ENCODE measurements around the gene CDH13.

The CDH13 gene

DNA sequence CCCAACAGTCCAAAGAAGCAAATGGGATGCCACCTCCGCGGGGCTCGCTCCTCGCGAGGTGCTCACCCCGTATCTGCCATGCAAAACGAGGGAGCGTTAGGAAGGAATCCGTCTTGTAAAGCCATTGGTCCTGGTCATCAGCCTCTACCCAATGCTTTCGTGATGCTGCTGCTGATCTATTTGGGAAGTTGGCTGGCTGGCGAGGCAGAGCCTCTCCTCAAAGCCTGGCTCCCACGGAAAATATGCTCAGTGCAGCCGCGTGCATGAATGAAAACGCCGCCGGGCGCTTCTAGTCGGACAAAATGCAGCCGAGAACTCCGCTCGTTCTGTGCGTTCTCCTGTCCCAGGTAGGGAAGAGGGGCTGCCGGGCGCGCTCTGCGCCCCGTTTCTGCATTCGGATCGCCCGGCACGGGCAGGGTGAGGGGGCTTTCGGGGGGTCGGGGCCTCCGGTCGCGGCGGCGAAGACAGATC lies at the start of gene CDH13:
TSS of gene CDH13 (plus strand) at position 179 of the 471 bp plus-strand sequence.
- no peaks in the 10 kb centered on the region for H3K9me3 Mint-ChIP-seq
- H3K4me3 Mint-ChIP-seq = peak within 1 kb of the TSS; percentile 87

DNA sequence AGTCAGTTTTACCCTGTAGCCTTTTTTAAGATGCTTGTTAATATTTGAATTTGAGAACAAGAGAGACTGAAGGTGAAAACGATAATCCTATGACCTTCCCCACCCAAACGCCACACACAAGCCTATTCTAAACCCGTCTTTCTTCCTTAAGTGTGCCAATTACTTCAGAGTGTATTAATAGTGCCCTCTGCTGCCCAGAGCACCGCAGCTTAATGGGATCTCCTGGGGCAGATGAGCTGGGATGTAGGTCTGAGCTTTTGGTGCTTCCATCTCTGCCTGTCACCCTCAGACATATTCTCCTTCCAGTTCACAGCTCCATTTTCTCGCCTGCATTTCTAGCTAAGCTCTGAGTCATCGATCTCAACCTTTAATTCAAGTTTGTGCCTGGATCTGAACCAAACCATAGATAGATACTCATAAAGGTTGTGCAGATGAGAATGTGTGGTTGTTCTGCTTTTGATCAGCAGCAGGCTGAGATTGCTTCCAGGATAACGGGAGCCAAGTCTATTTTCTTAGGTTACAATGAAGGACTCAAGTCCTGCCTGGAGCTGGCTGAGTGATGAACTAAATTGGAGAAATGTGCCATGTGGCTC lies 46.4 kb upstream of the CDH13 start:
- Mint-ChIP-seq H3K27me3 (ENCODE audit: low read depth, poor library complexity) (peaks cover 10% of the 10 kb centered on the region), H3K36me3 (ENCODE audit: low read depth) (no peaks in the 10 kb centered on the region), H3K4me3 (no peak overlapping the region), H3K27ac (no peak overlapping the region), H3K4me1 (no peaks in the 10 kb centered on the region), H3K9me3 (no peaks in the 10 kb centered on the region)
- TF ChIP-seq, protein P1, sequence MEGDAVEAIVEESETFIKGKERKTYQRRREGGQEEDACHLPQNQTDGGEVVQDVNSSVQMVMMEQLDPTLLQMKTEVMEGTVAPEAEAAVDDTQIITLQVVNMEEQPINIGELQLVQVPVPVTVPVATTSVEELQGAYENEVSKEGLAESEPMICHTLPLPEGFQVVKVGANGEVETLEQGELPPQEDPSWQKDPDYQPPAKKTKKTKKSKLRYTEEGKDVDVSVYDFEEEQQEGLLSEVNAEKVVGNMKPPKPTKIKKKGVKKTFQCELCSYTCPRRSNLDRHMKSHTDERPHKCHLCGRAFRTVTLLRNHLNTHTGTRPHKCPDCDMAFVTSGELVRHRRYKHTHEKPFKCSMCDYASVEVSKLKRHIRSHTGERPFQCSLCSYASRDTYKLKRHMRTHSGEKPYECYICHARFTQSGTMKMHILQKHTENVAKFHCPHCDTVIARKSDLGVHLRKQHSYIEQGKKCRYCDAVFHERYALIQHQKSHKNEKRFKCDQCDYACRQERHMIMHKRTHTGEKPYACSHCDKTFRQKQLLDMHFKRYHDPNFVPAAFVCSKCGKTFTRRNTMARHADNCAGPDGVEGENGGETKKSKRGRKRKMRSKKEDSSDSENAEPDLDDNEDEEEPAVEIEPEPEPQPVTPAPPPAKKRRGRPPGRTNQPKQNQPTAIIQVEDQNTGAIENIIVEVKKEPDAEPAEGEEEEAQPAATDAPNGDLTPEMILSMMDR (IDR thresholded peaks at IDR 0.05) = no peak
- no peak for DNase-seq

More for the DNA sequence above, at the start of gene CDH13:
- Mint-ChIP-seq H3K36me3 (ENCODE audit: low read depth) (no peaks in the 10 kb centered on the region), H3K27me3 (ENCODE audit: low read depth, poor library complexity) (peaks cover 52% of the 10 kb centered on the region), H3K4me1 (peaks cover 52% of the 10 kb centered on the region), H3K27ac (no peak within 1 kb of the TSS)
- TF ChIP-seq, protein P1 (IDR thresholded peaks at IDR 0.05) = no peak
- DNase-seq = peak; percentile 44

DNA sequence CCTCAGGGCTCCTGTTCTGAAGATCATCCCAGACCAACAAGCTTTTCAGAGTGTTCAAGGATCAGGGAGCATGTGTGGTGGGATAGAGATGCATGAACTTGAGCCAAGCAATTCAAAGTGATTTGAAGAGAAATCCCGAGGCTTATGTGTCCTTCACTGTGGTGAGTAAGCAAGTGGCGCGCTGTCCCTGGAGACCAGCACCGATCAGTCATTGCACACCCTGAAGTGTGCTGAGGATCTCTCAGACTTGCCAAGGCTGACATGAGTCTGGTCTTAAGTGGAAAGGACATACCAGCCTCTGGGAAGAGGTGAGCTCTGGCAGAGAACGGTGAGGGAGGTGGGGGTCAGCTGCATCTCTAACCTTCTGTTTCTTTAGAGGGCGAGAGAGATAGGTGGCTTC lies 43.8 kb upstream of the CDH13 start:
- Mint-ChIP-seq H3K4me3 (no peak overlapping the region), H3K4me1 (no peaks in the 10 kb centered on the region), H3K9me3 (no peaks in the 10 kb centered on the region), H3K27me3 (ENCODE audit: low read depth, poor library complexity) (peaks cover 5% of the 10 kb centered on the region), H3K36me3 (ENCODE audit: low read depth) (no peaks in the 10 kb centered on the region), H3K27ac (no peak overlapping the region)
- DNase-seq = no peak
- TF ChIP-seq, protein P1 (IDR thresholded peaks at IDR 0.05) = no peak

DNA sequence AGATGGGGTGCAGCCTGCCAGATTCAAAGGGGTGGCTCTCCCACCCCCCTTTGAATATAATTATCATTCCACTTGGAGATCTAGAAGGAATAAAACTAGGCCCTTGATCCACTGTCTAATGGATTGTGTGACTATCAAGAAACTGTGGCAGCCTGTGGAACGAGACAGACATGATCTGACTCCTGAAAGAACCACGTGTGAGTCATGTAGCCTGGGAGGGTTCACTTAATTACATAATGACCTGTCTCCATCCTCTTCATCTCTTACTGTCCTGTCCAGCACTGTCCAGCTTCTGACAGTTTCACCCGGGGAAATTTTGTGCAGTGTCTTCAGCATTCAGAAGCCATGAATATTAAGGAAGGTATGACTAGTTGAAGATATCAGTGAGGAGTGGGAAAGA lies 43.3 kb upstream of the CDH13 start:
- no peak for DNase-seq
- TF ChIP-seq, protein P1 (IDR thresholded peaks at IDR 0.05) = no peak
- Mint-ChIP-seq H3K27me3 (ENCODE audit: low read depth, poor library complexity) (peaks cover 2% of the 10 kb centered on the region), H3K9me3 (no peaks in the 10 kb centered on the region), H3K4me1 (no peaks in the 10 kb centered on the region), H3K4me3 (no peak overlapping the region), H3K27ac (no peak overlapping the region), H3K36me3 (ENCODE audit: low read depth) (no peaks in the 10 kb centered on the region)

DNA sequence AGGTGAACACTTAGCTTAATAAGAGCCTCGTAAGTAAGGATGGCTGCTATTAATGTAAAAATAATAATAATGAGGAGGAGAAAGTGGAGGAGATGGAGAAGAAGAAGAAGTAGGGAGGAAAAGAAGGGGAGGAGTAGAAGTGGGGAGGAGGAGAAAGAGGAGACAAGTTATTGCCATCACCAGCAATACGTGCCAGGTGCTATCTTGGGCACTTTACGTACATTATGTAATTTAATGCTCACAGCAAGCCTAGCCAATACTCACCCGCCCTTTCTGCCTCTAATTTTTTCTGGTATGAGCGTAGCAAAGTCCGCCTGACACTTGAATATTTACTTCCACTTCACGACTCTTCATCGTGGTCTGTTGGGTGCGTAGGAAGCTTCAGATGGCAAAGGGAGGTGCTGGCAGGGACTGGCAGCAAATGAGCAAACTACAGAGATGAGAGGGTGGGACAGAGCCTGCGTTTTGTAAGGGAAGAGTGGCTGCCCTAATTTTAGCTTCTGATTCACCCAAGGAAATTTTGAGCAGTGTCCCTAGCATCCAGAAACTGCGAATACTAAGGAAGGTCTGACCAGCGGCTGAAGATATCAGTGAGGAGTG lies 42.1 kb upstream of the CDH13 start:
- peaks cover 2% of the 10 kb centered on the region for H3K27me3 Mint-ChIP-seq (ENCODE audit: low read depth, poor library complexity)
- H3K9me3 Mint-ChIP-seq = no peaks in the 10 kb centered on the region
- H3K36me3 Mint-ChIP-seq (ENCODE audit: low read depth) = no peaks in the 10 kb centered on the region

More for the DNA sequence above, 42.1 kb upstream of the CDH13 start:
- Mint-ChIP-seq H3K4me1 (no peaks in the 10 kb centered on the region), H3K27ac (no peak overlapping the region), H3K4me3 (no peak overlapping the region)
- TF ChIP-seq, protein P1 (IDR thresholded peaks at IDR 0.05) = no peak
- no peak for DNase-seq

Measured in nephron progenitor cell (in vitro differentiated cells).